T-helper 2 cell treated with Interferon-gamma antibody and Interleukin-4, amounts not matched to agents 5 μg/mL and 100 μg/mL, for 36 hours (primary cell): ENCODE data around the gene BCL2L11.

Source experiments
- DNase-seq: peaks from one replicate; pipeline ENCODE4 v3.0.0; 2021; ENCODE audit warnings: low spot score
- H3K27ac Mint-ChIP-seq: one replicate; pipeline ENCODE4 v1.8.0; 2021; ENCODE audit warnings: mild to moderate bottlenecking, mixed read lengths
- H3K27me3 Mint-ChIP-seq: one replicate; pipeline ENCODE4 v1.8.0; 2021; ENCODE audit warnings: low read depth, mixed read lengths
- H3K36me3 Mint-ChIP-seq: one replicate; pipeline ENCODE4 v1.8.0; 2021; ENCODE audit warnings: low read depth, mixed read lengths
- H3K4me1 Mint-ChIP-seq: one replicate; pipeline ENCODE4 v1.8.0; 2021; ENCODE audit warnings: low read depth, mixed read lengths
- H3K4me3 Mint-ChIP-seq: one replicate; pipeline ENCODE4 v1.8.0; 2022; ENCODE audit warnings: mild to moderate bottlenecking, moderate library complexity, mixed read lengths
- H3K9me3 Mint-ChIP-seq: one replicate; pipeline ENCODE4 v1.8.0; 2021; ENCODE audit warnings: mixed read lengths

BCL2L11 gene

GRCh38 chr2:111121828-111122630 lies 1.3 kb downstream of the BCL2L11 start:
- Mint-ChIP-seq H3K27ac (peak overlapping the region; percentile 71), H3K27me3 (peaks cover 81% of the 10 kb centered on the region), H3K9me3 (no peaks in the 10 kb centered on the region), H3K4me3 (peak overlapping the region; percentile 95), H3K36me3 (peaks cover 25% of the 10 kb centered on the region), H3K4me1 (peaks cover 33% of the 10 kb centered on the region)
- DNase-seq = peak; percentile 88

GRCh38 chr2:111122631-111123421 lies 2.1 kb downstream of the BCL2L11 start:
- Mint-ChIP-seq H3K27me3 (peaks cover 78% of the 10 kb centered on the region), H3K4me1 (peaks cover 27% of the 10 kb centered on the region), H3K36me3 (peaks cover 25% of the 10 kb centered on the region), H3K27ac (no peak overlapping the region), H3K4me3 (peak overlapping the region; percentile 85), H3K9me3 (no peaks in the 10 kb centered on the region)
- peak; percentile 43 for DNase-seq

GRCh38 chr2:111123751-111124150 lies 3.0 kb downstream of the BCL2L11 start:
- H3K27ac Mint-ChIP-seq = no peak overlapping the region
- H3K4me3 Mint-ChIP-seq = peak overlapping the region; percentile 75
- no peak for DNase-seq
- peaks cover 28% of the 10 kb centered on the region for H3K36me3 Mint-ChIP-seq
- peaks cover 18% of the 10 kb centered on the region for H3K4me1 Mint-ChIP-seq
- peaks cover 68% of the 10 kb centered on the region for H3K27me3 Mint-ChIP-seq
- no peaks in the 10 kb centered on the region for H3K9me3 Mint-ChIP-seq

- H3K27ac Mint-ChIP-seq = no peak overlapping the region
- H3K4me3 Mint-ChIP-seq = no peak overlapping the region
- peaks cover 46% of the 10 kb centered on the region for H3K27me3 Mint-ChIP-seq
- peaks cover 3% of the 10 kb centered on the region for H3K4me1 Mint-ChIP-seq
- no peak for DNase-seq
- H3K9me3 Mint-ChIP-seq = no peaks in the 10 kb centered on the region
- peaks cover 41% of the 10 kb centered on the region for H3K36me3 Mint-ChIP-seq
Measured at GRCh38 chr2:111126581-111126980, 5.9 kb downstream of the BCL2L11 start.

GRCh38 chr2:111127351-111127750 lies 6.6 kb downstream of the BCL2L11 start:
- Mint-ChIP-seq H3K9me3 (no peaks in the 10 kb centered on the region), H3K4me1 (peaks cover 3% of the 10 kb centered on the region), H3K27me3 (peaks cover 44% of the 10 kb centered on the region), H3K4me3 (no peak overlapping the region), H3K27ac (no peak overlapping the region), H3K36me3 (peaks cover 45% of the 10 kb centered on the region)
- no peak for DNase-seq

- peaks cover 43% of the 10 kb centered on the region for H3K27me3 Mint-ChIP-seq
- no peak overlapping the region for H3K27ac Mint-ChIP-seq
- H3K9me3 Mint-ChIP-seq = no peaks in the 10 kb centered on the region
- H3K4me3 Mint-ChIP-seq = no peak overlapping the region
- H3K36me3 Mint-ChIP-seq = peaks cover 45% of the 10 kb centered on the region
- peaks cover 2% of the 10 kb centered on the region for H3K4me1 Mint-ChIP-seq
- no peak for DNase-seq
Measured at GRCh38 chr2:111128096-111128495, 7.4 kb downstream of the BCL2L11 start.

- H3K36me3 Mint-ChIP-seq = peaks cover 21% of the 10 kb centered on the region
- peaks cover 5% of the 10 kb centered on the region for H3K27me3 Mint-ChIP-seq
- no peaks in the 10 kb centered on the region for H3K9me3 Mint-ChIP-seq
- H3K27ac Mint-ChIP-seq = no peak overlapping the region
- DNase-seq = no peak
- peaks cover 10% of the 10 kb centered on the region for H3K4me1 Mint-ChIP-seq
- H3K4me3 Mint-ChIP-seq = no peak overlapping the region
Measured at GRCh38 chr2:111133603-111134002, 12.9 kb downstream of the BCL2L11 start.

- H3K27ac Mint-ChIP-seq = no peak overlapping the region
- peaks cover 10% of the 10 kb centered on the region for H3K4me1 Mint-ChIP-seq
- H3K9me3 Mint-ChIP-seq = no peaks in the 10 kb centered on the region
- no peak overlapping the region for H3K4me3 Mint-ChIP-seq
- DNase-seq = no peak
- H3K36me3 Mint-ChIP-seq = peaks cover 18% of the 10 kb centered on the region
- H3K27me3 Mint-ChIP-seq = peaks cover 5% of the 10 kb centered on the region
Measured at GRCh38 chr2:111134055-111134454, 13.3 kb downstream of the BCL2L11 start.

GRCh38 chr2:111135237-111135909 lies 14.7 kb downstream of the BCL2L11 start:
- no peak for DNase-seq
- Mint-ChIP-seq H3K4me3 (no peak overlapping the region), H3K9me3 (no peaks in the 10 kb centered on the region), H3K27me3 (peaks cover 5% of the 10 kb centered on the region), H3K36me3 (peaks cover 17% of the 10 kb centered on the region), H3K27ac (no peak overlapping the region), H3K4me1 (peaks cover 10% of the 10 kb centered on the region)

GRCh38 chr2:111135910-111136297 lies 15.2 kb downstream of the BCL2L11 start:
- Mint-ChIP-seq H3K9me3 (no peaks in the 10 kb centered on the region), H3K27ac (no peak overlapping the region), H3K36me3 (peaks cover 16% of the 10 kb centered on the region), H3K4me1 (peaks cover 10% of the 10 kb centered on the region), H3K27me3 (peaks cover 5% of the 10 kb centered on the region), H3K4me3 (no peak overlapping the region)
- DNase-seq = no peak

- no peaks in the 10 kb centered on the region for H3K9me3 Mint-ChIP-seq
- H3K27me3 Mint-ChIP-seq = peaks cover 7% of the 10 kb centered on the region
- DNase-seq = no peak
- no peak overlapping the region for H3K4me3 Mint-ChIP-seq
- peaks cover 10% of the 10 kb centered on the region for H3K36me3 Mint-ChIP-seq
- no peak overlapping the region for H3K27ac Mint-ChIP-seq
- peaks cover 15% of the 10 kb centered on the region for H3K4me1 Mint-ChIP-seq
Measured at GRCh38 chr2:111138839-111139238, 18.1 kb downstream of the BCL2L11 start.

- H3K27ac Mint-ChIP-seq = no peak overlapping the region
- H3K4me3 Mint-ChIP-seq = no peak overlapping the region
- H3K4me1 Mint-ChIP-seq = peaks cover 13% of the 10 kb centered on the region
Measured at GRCh38 chr2:111139637-111140317, 19.1 kb downstream of the BCL2L11 start.

GRCh38 chr2:111140815-111141214 lies 20.1 kb downstream of the BCL2L11 start:
- Mint-ChIP-seq H3K27ac (no peak overlapping the region), H3K9me3 (no peaks in the 10 kb centered on the region), H3K4me1 (peaks cover 17% of the 10 kb centered on the region), H3K27me3 (peaks cover 11% of the 10 kb centered on the region), H3K4me3 (no peak overlapping the region), H3K36me3 (peaks cover 15% of the 10 kb centered on the region)
- no peak for DNase-seq

More at GRCh38 chr2:111139637-111140317, 19.1 kb downstream of the BCL2L11 start:
- Mint-ChIP-seq H3K27me3 (peaks cover 5% of the 10 kb centered on the region), H3K36me3 (peaks cover 11% of the 10 kb centered on the region), H3K9me3 (no peaks in the 10 kb centered on the region)
- DNase-seq = no peak
